A172 (cell line): Measurements from ENCODE around the gene RSRC2. TPM values are rescaled to one million over a fixed set of nuclear protein-coding genes. Genes with fewer than 3 reads are reported as not detected.
"Not testable (repeated sequence)": the region's sequence is repeated elsewhere in the genome, so short reads cannot be mapped to it uniquely, and the experiment has no call there.

ENCODE experiments used
- DNase-seq: peaks from one replicate; pipeline ENCODE4 v3.0.0-alpha.2; 2015; ENCODE audit warnings: low spot score
- total RNA-seq: library from RNA; depleted of rRNA; stranded (reverse); fragments of >200 nt; shearing (Covaris generic); gene quantifications from 2 replicates; pipeline ENCODE4 v1.2.3, GENCODE V29; 2014

The RSRC2 gene
- total RNA-seq, 1 experiment from 2014 or later: 69.1 TPM

GRCh38 chr12:122518908-122519307 is 7.8 kb downstream of the RSRC2 start:
- no peak for DNase-seq

- DNase-seq: peak; percentile 95
Measured at GRCh38 chr12:122517877-122518276, 8.9 kb downstream of the RSRC2 start.

- DNase-seq: no peak
Measured at GRCh38 chr12:122516544-122517361, 10.0 kb downstream of the RSRC2 start.

- no peak for DNase-seq
Measured at GRCh38 chr12:122515275-122515674, 11.5 kb downstream of the RSRC2 start.

- no peak for DNase-seq
Measured at GRCh38 chr12:122513660-122514059, 13.1 kb downstream of the RSRC2 start.

- not testable (repeated sequence) for DNase-seq
Measured at GRCh38 chr12:122513028-122513427, 13.7 kb downstream of the RSRC2 start.

- no peak for DNase-seq
Measured at GRCh38 chr12:122508163-122508562, 18.6 kb downstream of the RSRC2 start.

GRCh38 chr12:122506393-122506938 is 20.3 kb downstream of the RSRC2 start:
- DNase-seq: no peak

- no peak for DNase-seq
Measured at GRCh38 chr12:122505419-122506051, 21.2 kb downstream of the RSRC2 start.

GRCh38 chr12:122503783-122504590 is 22.7 kb downstream of the RSRC2 start:
- DNase-seq: no peak

GRCh38 chr12:122503147-122503751 is 23.5 kb downstream of the RSRC2 start:
- DNase-seq: no peak

GRCh38 chr12:122501489-122501989 is 25.2 kb downstream of the RSRC2 start:
- DNase-seq: no peak

- peak; percentile 96 for DNase-seq
Measured at GRCh38 chr12:122500685-122501488, 25.8 kb downstream of the RSRC2 start, which contains the start of gene ZCCHC8. Gene ZCCHC8 (minus strand): TSS chr12:122500932. CDS start chr12:122500840, 92 bp downstream.

GRCh38 chr12:122499991-122500684 is 26.6 kb downstream of the RSRC2 start:
- peak; percentile 39 for DNase-seq

GRCh38 chr12:122495258-122495657 is 31.5 kb downstream of the RSRC2 start:
- DNase-seq: no peak

- DNase-seq: not testable (repeated sequence)
Measured at GRCh38 chr12:122493222-122493621, 33.5 kb downstream of the RSRC2 start.

- no peak for DNase-seq
Measured at GRCh38 chr12:122491991-122492390, 34.7 kb downstream of the RSRC2 start.

- no peak for DNase-seq
Measured at GRCh38 chr12:122489038-122489437, 37.7 kb downstream of the RSRC2 start.

GRCh38 chr12:122487807-122488206 is 38.9 kb downstream of the RSRC2 start:
- DNase-seq: not testable (repeated sequence)
